Calu3 (cell line): Measurements from ENCODE around the gene EYA3. TPM values are rescaled to one million over a fixed set of nuclear protein-coding genes. Genes with fewer than 3 reads are reported as not detected.

Source experiments
- BruUV-seq: library from RNA; stranded (reverse); fragments of 400-500 nt; replicated peaks from 2 replicates; lab custom pipeline; 2021; lab: Mats Ljungman, UMichigan
- CTCF ChIA-PET: fragments of 300-600 bp; sonication (Branson Sonifier 250); formaldehyde crosslinking; loops from one replicate; lab custom pipeline; 2022; ENCODE audit warnings: antibody characterized with exemption; lab: Charles Lee
- DNase-seq: peaks from one replicate; pipeline ENCODE4 v3.0.0; 2022
- H3K27ac Mint-ChIP-seq: one replicate; pipeline ENCODE4 v1.8.0; 2022; ENCODE audit warnings: mixed read lengths; ENCODE audit not compliant: unreplicated experiment
- H3K27me3 Mint-ChIP-seq: one replicate; pipeline ENCODE4 v1.8.0; 2022; ENCODE audit warnings: mixed read lengths; ENCODE audit not compliant: unreplicated experiment
- H3K36me3 Mint-ChIP-seq: one replicate; pipeline ENCODE4 v1.8.0; 2022; ENCODE audit warnings: mild to moderate bottlenecking, moderate library complexity, mixed read lengths; ENCODE audit not compliant: insufficient read depth, unreplicated experiment
- H3K4me1 Mint-ChIP-seq: one replicate; pipeline ENCODE4 v1.8.0; 2022; ENCODE audit warnings: mild to moderate bottlenecking, low read depth, mixed read lengths; ENCODE audit not compliant: unreplicated experiment
- H3K4me3 Mint-ChIP-seq: one replicate; pipeline ENCODE4 v1.8.0; 2022; ENCODE audit warnings: mild to moderate bottlenecking, low read depth, moderate library complexity, mixed read lengths; ENCODE audit not compliant: unreplicated experiment
- H3K9me3 Mint-ChIP-seq: one replicate; pipeline ENCODE4 v1.8.0; 2022; ENCODE audit warnings: low read depth, mixed read lengths; ENCODE audit not compliant: unreplicated experiment
- CTCF ChIP-seq: fragments of 200-600 bp; IDR thresholded peaks from one replicate; pipeline ENCODE4 v1.8.0; 2022; ENCODE audit warnings: antibody characterized with exemption; ENCODE audit not compliant: unreplicated experiment
- intact Hi-C: fragments of 100-400 bp; cut with micrococcal nuclease; formaldehyde crosslinking; loops from one replicate; pipeline ENCODE4 v1.10.0; 2022; ENCODE audit not compliant: unreplicated experiment
- total RNA-seq: library from RNA; stranded (reverse); gene quantifications from 2 replicates; pipeline ENCODE4 v1.2.3, GENCODE V29; 2022

The EYA3 gene
- total RNA-seq, 1 experiment from 2014 or later: 18.8 TPM

GRCh38 chr1:27937524-27937836, 150.9 kb downstream of the EYA3 start:
- BruUV-seq: no TSS peak

DNA sequence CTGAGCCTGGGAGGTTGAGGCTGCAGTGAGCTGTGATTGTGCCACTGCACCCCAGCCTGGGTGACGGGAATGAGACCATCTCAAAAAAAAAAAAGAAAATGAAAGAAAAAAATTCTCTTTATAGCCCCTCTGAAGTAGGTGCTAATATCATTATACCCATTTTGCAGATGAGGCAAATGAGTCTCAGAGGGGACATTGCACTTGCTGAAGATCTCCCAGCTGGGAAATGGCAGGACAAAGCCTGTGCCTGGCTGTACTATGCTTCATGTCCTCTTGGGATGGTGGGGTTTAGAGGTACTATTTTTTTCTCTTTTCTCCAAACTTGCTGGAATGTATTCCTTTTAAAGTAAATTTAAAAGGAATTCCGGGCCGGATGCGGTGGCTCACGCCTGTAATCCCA, 152.0 kb downstream of the EYA3 start:
- peaks cover 10% of the 10 kb centered on the region for H3K36me3 Mint-ChIP-seq
- intact Hi-C loops: no loop called here
- H3K4me3 Mint-ChIP-seq: no peak overlapping the region
- no peak for TF ChIP-seq CTCF
- BruUV-seq: no TSS peak
- DNase-seq: no peak
- no peaks in the 10 kb centered on the region for H3K9me3 Mint-ChIP-seq
- H3K27ac Mint-ChIP-seq: no peak overlapping the region
- CTCF ChIA-PET: no interaction called here
- H3K27me3 Mint-ChIP-seq: no peaks in the 10 kb centered on the region
- H3K4me1 Mint-ChIP-seq: peaks cover 14% of the 10 kb centered on the region

More at GRCh38 chr1:27937524-27937836, 150.9 kb downstream of the EYA3 start:
- no peak for DNase-seq
- H3K36me3 Mint-ChIP-seq: peaks cover 10% of the 10 kb centered on the region
- no peaks in the 10 kb centered on the region for H3K27me3 Mint-ChIP-seq
- H3K27ac Mint-ChIP-seq: no peak overlapping the region
- CTCF ChIA-PET: no interaction called here
- intact Hi-C loops: no loop called here
- TF ChIP-seq CTCF: no peak
- peaks cover 14% of the 10 kb centered on the region for H3K4me1 Mint-ChIP-seq
- no peak overlapping the region for H3K4me3 Mint-ChIP-seq
- no peaks in the 10 kb centered on the region for H3K9me3 Mint-ChIP-seq

DNA sequence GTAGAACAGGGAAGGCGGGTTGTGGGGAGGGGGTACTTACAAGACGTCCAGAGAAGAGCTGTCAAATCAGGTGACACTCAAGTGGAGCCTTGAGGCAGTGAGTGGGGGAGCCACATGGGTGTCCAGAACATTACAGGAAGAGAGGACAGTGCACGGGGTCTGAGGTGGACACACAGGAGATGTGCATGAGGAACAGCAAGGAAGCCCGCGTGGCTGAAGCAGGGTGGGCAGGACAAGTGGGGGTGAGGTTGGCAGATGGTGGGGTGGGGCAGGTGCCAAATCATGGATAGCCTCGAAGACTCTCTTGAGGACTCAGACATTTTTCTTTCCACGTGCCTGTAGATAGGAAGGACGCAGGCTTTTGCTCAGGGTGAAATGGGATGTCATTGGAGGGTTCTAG, 152.7 kb downstream of the EYA3 start:
- Mint-ChIP-seq H3K27me3 (no peaks in the 10 kb centered on the region), H3K9me3 (no peaks in the 10 kb centered on the region), H3K4me3 (peak overlapping the region; percentile 90), H3K27ac (peak overlapping the region; percentile 70), H3K36me3 (peaks cover 10% of the 10 kb centered on the region), H3K4me1 (peaks cover 14% of the 10 kb centered on the region)
- no TSS peak for BruUV-seq
- CTCF ChIA-PET: no interaction called here
- intact Hi-C loops: no loop called here
- TF ChIP-seq CTCF: no peak
- no peak for DNase-seq

DNA sequence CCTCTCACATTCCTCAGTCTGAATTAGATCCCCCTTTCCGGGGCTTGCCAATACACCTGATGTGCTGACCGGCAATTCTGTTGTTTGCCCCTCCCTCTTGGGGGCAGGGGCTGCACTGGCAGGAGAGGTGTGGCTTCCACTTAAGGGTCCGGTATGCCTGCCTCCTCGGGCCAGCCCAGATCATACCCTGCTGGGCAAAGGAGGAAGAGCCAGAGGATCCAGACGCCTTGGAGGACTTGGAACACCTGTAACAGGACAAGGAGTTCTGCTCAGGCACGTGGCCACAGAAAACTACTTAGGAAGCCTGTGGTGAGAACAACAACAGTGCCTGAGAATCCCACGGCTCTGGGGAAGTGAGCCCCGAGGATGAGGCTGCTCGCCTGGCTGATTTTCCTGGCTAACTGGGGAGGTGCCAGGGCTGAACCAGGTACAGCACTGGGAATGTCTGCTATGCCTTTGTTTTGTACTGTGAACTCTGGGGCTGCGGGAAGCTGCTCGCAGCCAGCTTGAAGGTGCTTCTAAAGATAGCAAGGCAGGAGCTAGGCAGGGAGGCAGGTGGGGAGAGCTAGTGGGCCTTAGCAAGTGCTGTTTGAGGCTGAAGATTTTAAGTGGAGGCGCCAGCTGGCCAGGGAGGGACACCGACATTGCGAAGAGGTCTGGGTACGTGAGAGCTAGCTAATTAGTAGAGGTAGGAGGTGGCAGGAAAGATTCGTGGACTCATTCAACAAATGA, 153.4 kb downstream of the EYA3 start, which contains the start of gene SMPDL3B:
SMPDL3B (plus strand) TSS at position 183 of the 732 bp plus-strand sequence; CDS start at position 367, 184 bp downstream.
- TSS peak; percentile 69 for BruUV-seq
- CTCF ChIA-PET: interaction anchor here (1.0 kb wide), 1 partner anchor 31 kb away, joined by 3 read pairs; no protein-coding TSS in a partner anchor

More for the DNA sequence above, 153.4 kb downstream of the EYA3 start, which contains the start of gene SMPDL3B:
- no peak for TF ChIP-seq CTCF
- H3K9me3 Mint-ChIP-seq: no peaks in the 10 kb centered on the region
- peak within 1 kb of the TSS; percentile 90 for H3K4me3 Mint-ChIP-seq
- peaks cover 14% of the 10 kb centered on the region for H3K4me1 Mint-ChIP-seq
- no peaks in the 10 kb centered on the region for H3K27me3 Mint-ChIP-seq
- peak within 1 kb of the TSS; percentile 70 for H3K27ac Mint-ChIP-seq
- intact Hi-C loops: no loop called here
- peak; percentile 82 for DNase-seq
- peaks cover 10% of the 10 kb centered on the region for H3K36me3 Mint-ChIP-seq
